GM12873 (cell line): ENCODE measurements around the gene RPA3.

ENCODE experiments used
- TF ChIP-seq, protein P1 (sequence below): IDR thresholded peaks from 2 replicates; pipeline ENCODE4 v1.5.1; 2012; ENCODE audit warnings: low read depth, mild to moderate bottlenecking, moderate library complexity, low read length, control low read depth; ENCODE audit not compliant: insufficient read depth; ENCODE audit errors: missing control alignments

The RPA3 gene

DNA sequence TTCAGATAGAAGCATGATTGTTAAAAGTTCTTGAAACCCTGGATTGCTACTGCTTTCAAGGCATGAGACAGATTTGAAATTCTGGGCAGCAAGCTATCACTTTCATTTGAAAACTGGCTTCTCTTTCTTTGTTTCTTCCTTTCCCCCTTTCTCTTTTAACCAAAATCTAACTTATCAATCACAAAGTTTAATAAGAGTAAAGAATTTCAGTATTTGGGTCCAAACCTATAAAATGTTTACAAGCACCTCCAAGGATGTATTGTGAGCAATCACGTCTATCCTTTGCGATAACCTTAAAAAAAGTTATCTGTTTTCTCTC is 21.6 kb upstream of the RPA3 start:
- TF ChIP-seq, protein P1, sequence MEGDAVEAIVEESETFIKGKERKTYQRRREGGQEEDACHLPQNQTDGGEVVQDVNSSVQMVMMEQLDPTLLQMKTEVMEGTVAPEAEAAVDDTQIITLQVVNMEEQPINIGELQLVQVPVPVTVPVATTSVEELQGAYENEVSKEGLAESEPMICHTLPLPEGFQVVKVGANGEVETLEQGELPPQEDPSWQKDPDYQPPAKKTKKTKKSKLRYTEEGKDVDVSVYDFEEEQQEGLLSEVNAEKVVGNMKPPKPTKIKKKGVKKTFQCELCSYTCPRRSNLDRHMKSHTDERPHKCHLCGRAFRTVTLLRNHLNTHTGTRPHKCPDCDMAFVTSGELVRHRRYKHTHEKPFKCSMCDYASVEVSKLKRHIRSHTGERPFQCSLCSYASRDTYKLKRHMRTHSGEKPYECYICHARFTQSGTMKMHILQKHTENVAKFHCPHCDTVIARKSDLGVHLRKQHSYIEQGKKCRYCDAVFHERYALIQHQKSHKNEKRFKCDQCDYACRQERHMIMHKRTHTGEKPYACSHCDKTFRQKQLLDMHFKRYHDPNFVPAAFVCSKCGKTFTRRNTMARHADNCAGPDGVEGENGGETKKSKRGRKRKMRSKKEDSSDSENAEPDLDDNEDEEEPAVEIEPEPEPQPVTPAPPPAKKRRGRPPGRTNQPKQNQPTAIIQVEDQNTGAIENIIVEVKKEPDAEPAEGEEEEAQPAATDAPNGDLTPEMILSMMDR: no peak

DNA sequence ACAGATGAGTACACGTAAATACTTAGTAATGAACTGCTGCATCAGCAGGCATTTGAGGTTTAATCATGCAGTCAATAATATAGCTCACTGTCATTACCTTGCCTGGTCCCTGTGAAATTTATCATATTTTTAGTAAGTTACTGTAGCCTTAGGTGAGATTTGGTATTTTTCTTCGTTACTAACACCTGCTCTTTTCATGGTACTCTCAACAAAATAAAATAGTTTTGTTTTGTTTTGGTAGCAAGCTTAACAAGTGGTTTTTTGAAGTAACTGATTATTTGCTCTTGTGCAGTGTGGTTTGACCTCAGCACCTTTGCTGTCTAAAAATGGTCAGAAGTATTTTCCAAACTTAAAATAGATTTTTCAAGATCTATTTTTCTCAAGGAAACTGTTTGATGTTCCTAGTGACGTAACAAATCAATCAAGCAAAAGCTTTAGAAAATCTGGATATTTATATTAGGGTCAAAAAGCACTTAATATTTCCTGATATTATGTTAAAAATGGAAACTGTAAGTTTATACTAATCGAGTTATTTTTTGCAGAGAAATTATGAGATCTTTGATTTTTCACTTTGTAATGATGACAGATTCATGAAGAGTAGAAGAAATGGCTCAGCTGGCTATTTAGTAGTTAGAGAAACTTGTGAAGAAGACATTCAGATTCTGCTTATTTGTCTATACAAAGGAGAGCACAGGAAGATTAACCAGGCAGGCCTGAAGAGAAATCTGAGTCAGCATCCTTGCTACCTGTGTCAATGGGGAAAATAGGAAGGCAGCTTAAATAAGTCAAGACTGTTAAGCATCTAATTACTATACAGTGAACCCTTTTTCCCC is 21.0 kb upstream of the RPA3 start:
- TF ChIP-seq, protein P1: no peak

DNA sequence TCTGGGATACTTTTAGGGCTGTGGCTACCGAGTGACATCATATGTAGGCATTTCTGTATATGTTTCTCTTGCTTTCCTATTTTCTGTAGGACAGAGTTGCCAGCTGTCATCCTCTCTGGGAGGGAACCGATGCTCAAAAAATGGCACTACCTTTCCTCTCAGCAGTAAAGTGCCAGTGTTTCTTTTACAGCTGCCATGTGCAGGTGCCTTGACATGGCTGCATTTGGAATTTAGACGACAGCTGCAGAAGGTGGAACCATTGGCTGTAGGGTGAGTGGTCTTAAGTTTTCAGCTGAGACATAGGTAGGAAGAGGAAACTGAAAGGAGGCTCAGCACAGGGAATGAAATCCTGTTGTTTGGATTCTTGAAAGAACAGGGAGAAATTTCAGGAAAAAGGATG is 20.2 kb upstream of the RPA3 start:
- TF ChIP-seq, protein P1: no peak

DNA sequence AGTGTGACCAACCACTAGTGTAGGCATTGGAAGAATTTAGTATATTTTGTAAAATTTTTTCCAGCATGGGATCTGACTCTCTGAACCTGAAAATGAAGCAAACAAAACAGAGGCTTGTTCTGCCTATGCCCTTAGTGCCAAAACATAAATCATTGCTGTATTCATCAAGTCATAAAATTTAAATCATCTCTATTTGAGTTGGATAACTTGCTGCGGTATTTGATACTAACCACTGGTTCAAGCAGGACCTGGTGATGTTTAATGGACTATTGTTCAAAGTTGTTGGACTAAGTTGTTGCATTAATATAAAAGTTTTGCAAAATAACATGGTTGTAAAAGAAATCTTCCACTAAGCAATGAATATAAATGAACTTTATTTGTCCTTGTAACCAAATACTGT is 19.8 kb upstream of the RPA3 start:
- TF ChIP-seq, protein P1: no peak

DNA sequence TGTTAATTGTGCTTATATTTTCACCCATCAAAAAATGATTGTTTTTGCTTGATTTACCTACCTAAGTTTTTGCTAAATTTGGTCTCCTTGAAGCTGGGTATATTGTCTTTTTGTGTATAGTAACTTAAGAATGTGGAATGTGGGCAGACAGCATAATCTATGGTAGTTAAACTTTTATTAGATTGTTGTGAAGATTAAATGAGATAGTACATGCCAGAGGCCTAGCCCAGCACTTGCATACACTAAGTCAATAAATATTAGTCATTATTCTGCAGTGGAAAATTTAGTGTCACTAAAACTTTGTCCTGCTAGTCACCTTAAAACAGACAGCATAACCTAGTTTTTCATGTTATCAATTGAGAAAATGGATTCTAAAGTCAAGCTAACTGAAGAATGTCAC is 19.3 kb upstream of the RPA3 start:
- TF ChIP-seq, protein P1: no peak

DNA sequence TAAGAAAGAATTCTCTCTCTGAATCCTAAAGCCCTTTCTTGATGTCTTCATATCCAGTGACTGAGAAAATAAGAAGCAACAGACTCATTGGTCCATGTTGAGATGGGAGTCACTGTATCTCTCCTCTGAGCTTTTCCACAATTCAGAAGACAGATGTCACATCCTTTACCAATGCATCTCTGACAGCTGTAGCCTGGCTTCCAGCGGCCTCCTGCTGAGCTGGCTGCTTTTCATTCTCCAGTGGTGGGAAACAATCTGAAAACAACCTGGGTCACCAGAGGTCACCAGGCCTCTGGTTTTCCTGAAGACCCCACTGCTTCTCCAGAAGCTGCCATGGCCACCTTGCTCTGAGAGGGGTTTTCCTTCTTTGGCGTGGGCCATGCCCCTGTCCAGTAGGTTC is 18.3 kb upstream of the RPA3 start:
- TF ChIP-seq, protein P1: no peak

DNA sequence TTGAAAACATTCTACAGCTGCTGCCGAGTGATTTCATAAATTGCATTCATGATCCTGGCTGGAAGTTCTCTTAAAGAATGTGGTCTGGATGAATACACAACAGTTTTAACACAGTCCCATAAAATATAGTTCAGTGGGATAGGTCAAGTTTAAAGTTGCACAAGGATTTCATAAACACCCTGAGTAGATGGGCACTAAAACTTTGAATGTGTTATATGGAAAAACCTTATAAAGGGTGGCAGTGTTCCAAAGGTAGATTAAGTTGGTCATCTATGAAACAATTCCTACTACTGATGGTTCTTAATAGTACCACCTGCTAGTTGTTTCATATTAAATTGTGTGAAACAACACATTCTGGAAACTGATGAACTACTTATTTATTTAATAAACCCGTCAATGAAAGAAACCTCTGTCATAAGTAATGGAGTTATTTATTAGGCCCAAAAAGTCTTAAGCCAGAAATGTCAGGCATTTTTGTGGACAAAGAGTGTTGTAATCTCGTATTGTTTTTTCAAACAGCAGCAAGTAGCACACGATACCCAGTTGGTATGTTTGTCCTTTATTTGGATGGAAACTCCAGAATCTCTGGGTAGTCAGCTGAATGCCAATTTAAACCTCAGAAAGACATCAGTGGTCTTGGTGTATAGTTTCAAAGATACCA is 14.3 kb upstream of the RPA3 start:
- TF ChIP-seq, protein P1: no peak
